OCI-LY1 (cell line): Measurements from ENCODE around the gene FAAP100.

Experiments
- EZH2 ChIP-seq: fragments of 200-600 bp; sonication (generic), shearing (Covaris generic); IDR thresholded peaks from 2 replicates; pipeline ENCODE4 v1.8.0; 2017; ENCODE audit warnings: borderline replicate concordance, mixed run types, mild to moderate bottlenecking, antibody characterized with exemption, low read length, moderate library complexity, mixed read lengths
- TF ChIP-seq, protein P1 (sequence below): fragments of 200-600 bp; sonication (generic), shearing (Covaris generic); IDR thresholded peaks from 2 replicates; pipeline ENCODE4 v1.5.1; 2017; ENCODE audit warnings: mild to moderate bottlenecking, antibody characterized with exemption, low read length, moderate library complexity, mixed read lengths

DNA sequence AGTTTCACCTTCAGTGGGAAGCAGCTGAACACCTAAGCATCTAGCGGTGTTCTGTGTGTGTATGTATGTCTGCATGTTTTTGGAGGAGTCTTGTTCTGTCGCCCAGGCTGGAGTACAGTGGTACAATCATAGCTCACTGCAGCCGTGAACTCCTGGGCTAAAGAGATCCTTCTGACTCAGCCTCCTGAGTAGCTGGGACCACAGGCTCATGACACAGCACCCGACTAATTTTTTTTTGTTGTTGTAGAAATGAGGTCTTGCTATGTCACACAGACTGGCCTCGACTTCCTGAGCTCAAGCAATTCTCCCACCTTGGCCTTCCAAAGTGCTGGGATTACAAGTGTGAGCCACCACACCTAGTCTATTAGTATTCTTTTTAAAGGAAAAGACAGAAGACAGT is 30.2 kb upstream of the FAAP100 start:
- TF ChIP-seq, protein P1, sequence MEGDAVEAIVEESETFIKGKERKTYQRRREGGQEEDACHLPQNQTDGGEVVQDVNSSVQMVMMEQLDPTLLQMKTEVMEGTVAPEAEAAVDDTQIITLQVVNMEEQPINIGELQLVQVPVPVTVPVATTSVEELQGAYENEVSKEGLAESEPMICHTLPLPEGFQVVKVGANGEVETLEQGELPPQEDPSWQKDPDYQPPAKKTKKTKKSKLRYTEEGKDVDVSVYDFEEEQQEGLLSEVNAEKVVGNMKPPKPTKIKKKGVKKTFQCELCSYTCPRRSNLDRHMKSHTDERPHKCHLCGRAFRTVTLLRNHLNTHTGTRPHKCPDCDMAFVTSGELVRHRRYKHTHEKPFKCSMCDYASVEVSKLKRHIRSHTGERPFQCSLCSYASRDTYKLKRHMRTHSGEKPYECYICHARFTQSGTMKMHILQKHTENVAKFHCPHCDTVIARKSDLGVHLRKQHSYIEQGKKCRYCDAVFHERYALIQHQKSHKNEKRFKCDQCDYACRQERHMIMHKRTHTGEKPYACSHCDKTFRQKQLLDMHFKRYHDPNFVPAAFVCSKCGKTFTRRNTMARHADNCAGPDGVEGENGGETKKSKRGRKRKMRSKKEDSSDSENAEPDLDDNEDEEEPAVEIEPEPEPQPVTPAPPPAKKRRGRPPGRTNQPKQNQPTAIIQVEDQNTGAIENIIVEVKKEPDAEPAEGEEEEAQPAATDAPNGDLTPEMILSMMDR: no peak
- TF ChIP-seq EZH2: no peak
